DND-41 (cell line): ENCODE data around the gene FAM107A.
A peak's percentile ranks its signal among the peaks of the same experiment; 100 is the strongest.

Source experiments
- ATAC-seq: fragments of 200-7000 bp; cut with Tn5 transposase; 3 replicates; pipeline ENCODE4 v1.9.1; 2021; ENCODE audit warnings: low read depth; ENCODE audit not compliant: insufficient read depth
- DNase-seq: peaks from one replicate; pipeline ENCODE4 v3.0.0-alpha.2; 2020
- H2AFZ ChIP-seq: 2 replicates; pipeline ENCODE4 v1.6.0; 2012; ENCODE audit warnings: low read depth, low read length
- H3K27ac ChIP-seq: 2 replicates; pipeline ENCODE4 v1.5.1; 2012; ENCODE audit warnings: low read length, inconsistent platforms
- H3K27me3 ChIP-seq: fragments of 200-600 bp; sonication (generic); 2 replicates; pipeline ENCODE4 v1.6.0; 2012; ENCODE audit warnings: low read length, mild to moderate bottlenecking, inconsistent platforms; ENCODE audit not compliant: insufficient read depth, poor library complexity
- H3K36me3 ChIP-seq: 2 replicates; pipeline ENCODE4 v1.5.1; 2012; ENCODE audit warnings: low read length, inconsistent platforms; ENCODE audit not compliant: insufficient read depth
- H3K4me1 ChIP-seq: 2 replicates; pipeline ENCODE4 v1.5.1; 2012; ENCODE audit warnings: mild to moderate bottlenecking, low read length; ENCODE audit not compliant: insufficient read depth
- H3K4me2 ChIP-seq: 2 replicates; pipeline ENCODE4 v1.6.0; 2012; ENCODE audit warnings: mild to moderate bottlenecking, moderate library complexity, low read length, inconsistent platforms; ENCODE audit not compliant: insufficient read depth
- H3K4me3 ChIP-seq, 2 experiments: fragments of 200-600 bp in 1 of 2; shearing (Covaris generic) in 1 of 2; 2 replicates each; pipeline ENCODE4 v1.5.1; 2012 to 2016; ENCODE audit warnings: inconsistent platforms in 2 of 2, low read length in 2 of 2, mild to moderate bottlenecking in 2 of 2, low read depth in 1 of 2, moderate library complexity in 1 of 2
- H3K79me2 ChIP-seq: 2 replicates; pipeline ENCODE4 v1.6.0; 2012; ENCODE audit warnings: low read length, inconsistent platforms; ENCODE audit not compliant: insufficient read depth
- H3K9ac ChIP-seq: 2 replicates; pipeline ENCODE4 v1.6.0; 2012; ENCODE audit warnings: low read depth, mild to moderate bottlenecking, inconsistent platforms, low read length, moderate library complexity
- H3K9me3 ChIP-seq: 2 replicates; pipeline ENCODE4 v1.5.1; 2012; ENCODE audit warnings: low read length, moderate library complexity, mild to moderate bottlenecking, inconsistent platforms; ENCODE audit not compliant: insufficient read depth, severe bottlenecking
- H4K20me1 ChIP-seq: 2 replicates; pipeline ENCODE4 v1.6.0; 2012; ENCODE audit warnings: low read length; ENCODE audit not compliant: insufficient read depth
- CTCF ChIP-seq: IDR thresholded peaks from 2 replicates; pipeline ENCODE4 v1.5.1; 2012; ENCODE audit warnings: borderline replicate concordance, low read length, moderate library complexity, mild to moderate bottlenecking; ENCODE audit not compliant: poor library complexity, severe bottlenecking; ENCODE audit errors: extremely low read depth
- EZH2 ChIP-seq: IDR thresholded peaks from 3 replicates; pipeline ENCODE4 v1.6.1; 2012; ENCODE audit warnings: borderline replicate concordance, low read depth, mild to moderate bottlenecking, moderate library complexity, low read length, inconsistent platforms; ENCODE audit not compliant: severe bottlenecking

The FAM107A gene

GRCh38 chr3:58577269-58577821 lies at the start of gene FAM107A:
TSS of gene FAM107A (minus strand) at chr3:58577391. CDS start at chr3:58569860, 7,531 bp downstream.
- DNase-seq: no peak

GRCh38 chr3:58625196-58625824 lies 48.1 kb upstream of the FAM107A start:
- 0 out of 3 replicates have a peak, but pooled peaks have one; percentile 26 for ATAC-seq
- Histone ChIP-seq H3K27ac (no peak overlapping the region), H3K9ac (no peak overlapping the region), H3K4me3 (no peak overlapping the region), H3K4me1 (no peaks in the 10 kb centered on the region), H3K9me3 (no peaks in the 10 kb centered on the region), H4K20me1 (0 out of 2 replicates have a peak, but pooled peaks cover 7% of the 10 kb centered on the region), H3K4me2 (no peak overlapping the region), H3K27me3 (peaks cover 7% of the 10 kb centered on the region), H2AFZ (no peak overlapping the region), H3K79me2 (no peaks in the 10 kb centered on the region), H3K36me3 (no peaks in the 10 kb centered on the region)
- TF ChIP-seq EZH2 (no peak), CTCF (no peak)
- DNase-seq: no peak

More at GRCh38 chr3:58577269-58577821, at the start of gene FAM107A:
- Histone ChIP-seq H3K9ac (no peak within 1 kb of the TSS), H3K9me3 (no peaks in the 10 kb centered on the region), H4K20me1 (no peaks in the 10 kb centered on the region; the same call in 1 of the 2 replicates), H3K4me1 (no peaks in the 10 kb centered on the region), H3K4me2 (no peak within 1 kb of the TSS), H3K27me3 (peaks cover 9% of the 10 kb centered on the region), H3K4me3 (no peak within 1 kb of the TSS), H2AFZ (no peak within 1 kb of the TSS), H3K36me3 (no peaks in the 10 kb centered on the region), H3K79me2 (no peaks in the 10 kb centered on the region), H3K27ac (no peak within 1 kb of the TSS)
- no peak for TF ChIP-seq EZH2
- ATAC-seq: no peak

- H2AFZ ChIP-seq: no peak overlapping the region
- TF ChIP-seq EZH2 (no peak), CTCF (no peak)
- H3K9me3 ChIP-seq: no peaks in the 10 kb centered on the region
- no peaks in the 10 kb centered on the region for H3K4me1 ChIP-seq
- H3K27ac ChIP-seq: no peak overlapping the region
- ATAC-seq: no peak
- no peaks in the 10 kb centered on the region for H3K36me3 ChIP-seq
- H3K79me2 ChIP-seq: no peaks in the 10 kb centered on the region
- 0 out of 2 replicates have a peak, but pooled peaks cover 7% of the 10 kb centered on the region for H4K20me1 ChIP-seq
- peaks cover 7% of the 10 kb centered on the region for H3K27me3 ChIP-seq
- DNase-seq: no peak
- no peak overlapping the region for H3K9ac ChIP-seq
- H3K4me3 ChIP-seq: no peak overlapping the region
- no peak overlapping the region for H3K4me2 ChIP-seq
Observed at GRCh38 chr3:58624550-58624949, 47.4 kb upstream of the FAM107A start.

- Histone ChIP-seq H3K9me3 (no peaks in the 10 kb centered on the region), H3K4me1 (no peaks in the 10 kb centered on the region), H3K27me3 (peaks cover 4% of the 10 kb centered on the region), H3K4me2 (no peak overlapping the region), H3K36me3 (no peaks in the 10 kb centered on the region), H3K27ac (no peak overlapping the region), H4K20me1 (0 out of 2 replicates have a peak, but pooled peaks cover 7% of the 10 kb centered on the region), H3K9ac (no peak overlapping the region), H3K79me2 (no peaks in the 10 kb centered on the region), H3K4me3 (no peak overlapping the region), H2AFZ (no peak overlapping the region)
- ATAC-seq: no peak
- no peak for TF ChIP-seq CTCF
- TF ChIP-seq EZH2: no peak
- no peak for DNase-seq
Observed at GRCh38 chr3:58623961-58624360, 46.8 kb upstream of the FAM107A start.
